OCI-LY3 (cell line): ENCODE results near the gene ANXA7.

Experiments used
- H2AFZ ChIP-seq: fragments of 200-600, 300-600 bp; shearing (Covaris generic); 2 replicates; pipeline ENCODE4 v1.6.0; 2014; ENCODE audit warnings: antibody characterized with exemption, low read depth, low read length
- H3K27ac ChIP-seq: fragments of 200-600, 300-600 bp; sonication (generic); 2 replicates; pipeline ENCODE4 v1.5.1; 2014; ENCODE audit warnings: mild to moderate bottlenecking, low read length, moderate library complexity, mixed read lengths
- H3K27me3 ChIP-seq: fragments of 200-600, 300-600 bp; sonication (generic); 2 replicates; pipeline ENCODE4 v1.6.1; 2014; ENCODE audit warnings: low read depth, low read length, mixed read lengths
- H3K36me3 ChIP-seq: fragments of 200-600, 300-600 bp; sonication (generic); replicated peaks from 2 replicates; pipeline ENCODE3; 2014; ENCODE audit warnings: low read depth, low read length, mixed read lengths
- H3K4me1 ChIP-seq: fragments of 300-600, 200-600 bp; sonication (generic); 2 replicates; pipeline ENCODE4 v1.6.1; 2014; ENCODE audit warnings: low read length, mixed read lengths
- H3K4me2 ChIP-seq: fragments of 200-600, 300-600 bp; sonication (generic); 2 replicates; pipeline ENCODE4 v1.6.1; 2014; ENCODE audit warnings: low read length, mixed read lengths
- H3K4me3 ChIP-seq: fragments of 300-600, 200-600 bp; sonication (generic); 2 replicates; pipeline ENCODE4 v1.5.1; 2014; ENCODE audit warnings: antibody characterized with exemption, mild to moderate bottlenecking, low read length, moderate library complexity
- H3K79me2 ChIP-seq: fragments of 300-600, 200-600 bp; shearing (Covaris generic); 2 replicates; pipeline ENCODE4 v1.6.1; 2014; ENCODE audit warnings: mild to moderate bottlenecking, low read length, mixed read lengths
- H3K9ac ChIP-seq: fragments of 300-600, 200-600 bp; shearing (Covaris generic); 2 replicates; pipeline ENCODE4 v1.6.0; 2014; ENCODE audit warnings: mild to moderate bottlenecking, low read length, moderate library complexity
- H3K9me3 ChIP-seq: fragments of 200-600, 300-600 bp; shearing (Covaris generic); 2 replicates; pipeline ENCODE4 v1.6.1; 2014; ENCODE audit warnings: low read length, mixed read lengths; ENCODE audit not compliant: insufficient read depth
- H4K20me1 ChIP-seq: fragments of 200-600, 300-600 bp; sonication (generic); 2 replicates; pipeline ENCODE4 v1.6.1; 2016; ENCODE audit warnings: low read length, mixed read lengths; ENCODE audit not compliant: insufficient read depth
- CTCF ChIP-seq: fragments of 200-600, 300-600 bp; sonication (generic); IDR thresholded peaks from 2 replicates; pipeline ENCODE4 v1.5.1; 2014; ENCODE audit warnings: antibody characterized with exemption, low read length, low read depth
- EZH2phosphoT487 ChIP-seq: fragments of 200-600 bp; shearing (Covaris generic); IDR thresholded peaks from 2 replicates; pipeline ENCODE4 v1.6.1; 2018; ENCODE audit warnings: antibody characterized with exemption, mixed run types, low read depth

Gene ANXA7

DNA sequence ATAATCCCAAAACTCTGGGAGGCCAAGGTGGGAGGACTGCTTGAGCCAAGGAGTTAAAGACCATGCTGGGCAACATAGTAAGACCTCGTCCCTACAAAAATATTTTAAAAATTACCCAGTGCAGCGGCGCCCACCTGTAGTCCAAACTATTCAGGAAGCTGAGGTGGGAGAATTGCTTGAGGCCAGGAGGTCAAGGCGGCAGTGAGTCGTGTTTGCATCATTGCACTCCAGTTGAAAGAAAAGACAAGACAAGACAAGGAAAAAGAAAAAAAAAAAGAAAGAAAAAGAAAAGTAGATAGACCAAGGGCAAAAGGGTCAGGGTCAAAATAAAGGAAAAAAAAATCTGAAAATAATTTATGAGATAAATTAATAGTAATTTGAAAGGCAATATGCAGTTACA, 5.8 kb downstream of the ANXA7 start:
- H3K27me3 ChIP-seq, result no peaks in the 10 kb centered on the region
- no peaks in the 10 kb centered on the region for H3K4me1 ChIP-seq
- no peak overlapping the region for H2AFZ ChIP-seq
- no peak overlapping the region for H3K4me3 ChIP-seq
- H3K27ac ChIP-seq, result no peak overlapping the region
- H3K79me2 ChIP-seq, result peaks cover 96% of the 10 kb centered on the region
- H3K9me3 ChIP-seq, result no peaks in the 10 kb centered on the region
- H3K36me3 ChIP-seq, result no peaks in the 10 kb centered on the region
- no peak overlapping the region for H3K9ac ChIP-seq
- no peak overlapping the region for H3K4me2 ChIP-seq
- peaks cover 4% of the 10 kb centered on the region for H4K20me1 ChIP-seq
- TF ChIP-seq CTCF (no peak), EZH2phosphoT487 (no peak)

DNA sequence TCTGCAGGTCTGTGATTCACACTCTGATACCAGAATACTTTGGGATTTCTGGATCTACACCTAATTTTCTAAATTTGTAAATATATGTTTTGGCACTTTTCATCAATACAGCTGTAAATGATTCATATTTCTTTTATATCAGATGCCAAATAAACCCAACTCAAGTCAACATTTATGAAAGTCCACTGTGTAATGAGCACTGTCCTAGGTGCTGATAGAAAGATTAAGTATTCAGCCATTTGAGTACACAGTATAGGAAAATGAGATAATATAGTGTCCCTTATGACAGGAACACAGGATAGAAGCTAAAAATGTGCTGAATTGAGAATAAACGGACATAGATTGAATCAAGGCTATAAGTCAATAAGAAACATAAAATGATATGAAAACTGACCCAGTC, 6.4 kb downstream of the ANXA7 start:
- Histone ChIP-seq H3K9me3 (no peaks in the 10 kb centered on the region), H3K9ac (no peak overlapping the region), H3K4me2 (no peak overlapping the region), H3K36me3 (no peaks in the 10 kb centered on the region), H3K27ac (no peak overlapping the region), H3K4me1 (no peaks in the 10 kb centered on the region), H3K79me2 (peaks cover 96% of the 10 kb centered on the region), H4K20me1 (peaks cover 4% of the 10 kb centered on the region), H3K27me3 (no peaks in the 10 kb centered on the region), H3K4me3 (no peak overlapping the region), H2AFZ (no peak overlapping the region)
- no peak for TF ChIP-seq CTCF
- TF ChIP-seq EZH2phosphoT487, result no peak

GRCh38 chr10:73406846-73407245, 7.0 kb downstream of the ANXA7 start:
- no peak overlapping the region for H3K4me3 ChIP-seq
- no peak overlapping the region for H3K27ac ChIP-seq
- H3K9ac ChIP-seq, result no peak overlapping the region
- no peak overlapping the region for H3K4me2 ChIP-seq
- no peak overlapping the region for H2AFZ ChIP-seq
- H3K9me3 ChIP-seq, result no peaks in the 10 kb centered on the region
- peaks cover 4% of the 10 kb centered on the region for H4K20me1 ChIP-seq
- H3K36me3 ChIP-seq, result no peaks in the 10 kb centered on the region
- H3K27me3 ChIP-seq, result no peaks in the 10 kb centered on the region
- H3K4me1 ChIP-seq, result no peaks in the 10 kb centered on the region
- TF ChIP-seq EZH2phosphoT487, result no peak
- no peak for TF ChIP-seq CTCF
- peaks cover 96% of the 10 kb centered on the region for H3K79me2 ChIP-seq

DNA sequence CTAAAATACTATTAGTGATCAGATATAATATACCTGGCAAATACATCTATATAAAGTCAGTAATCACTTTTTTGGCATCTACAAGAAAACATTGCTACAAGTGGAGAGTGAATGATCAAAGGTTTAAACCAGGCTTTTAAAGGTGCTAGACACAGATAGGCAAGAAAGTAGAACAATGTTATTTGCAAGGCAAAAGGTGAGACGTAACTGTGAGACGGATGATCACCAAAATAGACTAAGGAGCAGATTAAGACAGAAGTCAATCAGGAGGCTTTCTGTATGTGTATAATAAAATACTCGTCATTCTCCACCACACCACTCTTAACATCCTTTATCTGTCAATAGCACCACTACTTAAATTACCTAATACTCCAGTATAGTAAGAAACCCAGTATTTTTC, 8.3 kb downstream of the ANXA7 start:
- Histone ChIP-seq H3K27ac (no peak overlapping the region), H3K9me3 (no peaks in the 10 kb centered on the region), H4K20me1 (peaks cover 4% of the 10 kb centered on the region), H2AFZ (no peak overlapping the region), H3K36me3 (no peaks in the 10 kb centered on the region), H3K4me2 (no peak overlapping the region), H3K79me2 (peaks cover 93% of the 10 kb centered on the region), H3K4me1 (no peaks in the 10 kb centered on the region), H3K9ac (no peak overlapping the region), H3K27me3 (no peaks in the 10 kb centered on the region), H3K4me3 (no peak overlapping the region)
- TF ChIP-seq CTCF (no peak), EZH2phosphoT487 (no peak)
